Neural cell (in vitro differentiated cells): ENCODE measurements around the gene ZNF831.

Experiments used
- EP300 ChIP-seq: fragments of 450-650 bp; conservative IDR thresholded peaks from 2 replicates; pipeline ENCODE4 v1.6.1; 2014; ENCODE audit warnings: antibody characterized with exemption, mild to moderate bottlenecking, moderate library complexity; ENCODE audit not compliant: poor library complexity, severe bottlenecking
- EZH2 ChIP-seq: fragments of 200-600, 300-800 bp; shearing (Covaris generic), sonication (generic); IDR thresholded peaks from 2 replicates; pipeline ENCODE4 v1.6.1; 2014; ENCODE audit warnings: antibody characterized with exemption, low read length, borderline replicate concordance, mild to moderate bottlenecking; ENCODE audit not compliant: insufficient read depth, poor library complexity, severe bottlenecking
- POLR2AphosphoS5 ChIP-seq: IDR thresholded peaks from 2 replicates; pipeline ENCODE4 v1.6.1; 2012
- RAD21 ChIP-seq: fragments of 450-650 bp; conservative IDR thresholded peaks from 2 replicates; pipeline ENCODE4 v1.6.1; 2014; ENCODE audit warnings: antibody characterized with exemption, mild to moderate bottlenecking, moderate library complexity
- SMC3 ChIP-seq: fragments of 450-650 bp; conservative IDR thresholded peaks from 2 replicates; pipeline ENCODE4 v1.6.1; 2014; ENCODE audit warnings: antibody characterized with exemption, mild to moderate bottlenecking, moderate library complexity; ENCODE audit not compliant: poor library complexity
- TF ChIP-seq, protein P1 (sequence below): fragments of 450-650 bp; IDR thresholded peaks from 2 replicates; pipeline ENCODE4 v1.5.1; 2014; ENCODE audit warnings: antibody characterized with exemption, mild to moderate bottlenecking, moderate library complexity; ENCODE audit not compliant: poor library complexity, severe bottlenecking
- TF ChIP-seq, protein P2 (sequence below): IDR thresholded peaks from 2 replicates; pipeline ENCODE4 v1.6.1; 2012; ENCODE audit warnings: borderline replicate concordance

DNA sequence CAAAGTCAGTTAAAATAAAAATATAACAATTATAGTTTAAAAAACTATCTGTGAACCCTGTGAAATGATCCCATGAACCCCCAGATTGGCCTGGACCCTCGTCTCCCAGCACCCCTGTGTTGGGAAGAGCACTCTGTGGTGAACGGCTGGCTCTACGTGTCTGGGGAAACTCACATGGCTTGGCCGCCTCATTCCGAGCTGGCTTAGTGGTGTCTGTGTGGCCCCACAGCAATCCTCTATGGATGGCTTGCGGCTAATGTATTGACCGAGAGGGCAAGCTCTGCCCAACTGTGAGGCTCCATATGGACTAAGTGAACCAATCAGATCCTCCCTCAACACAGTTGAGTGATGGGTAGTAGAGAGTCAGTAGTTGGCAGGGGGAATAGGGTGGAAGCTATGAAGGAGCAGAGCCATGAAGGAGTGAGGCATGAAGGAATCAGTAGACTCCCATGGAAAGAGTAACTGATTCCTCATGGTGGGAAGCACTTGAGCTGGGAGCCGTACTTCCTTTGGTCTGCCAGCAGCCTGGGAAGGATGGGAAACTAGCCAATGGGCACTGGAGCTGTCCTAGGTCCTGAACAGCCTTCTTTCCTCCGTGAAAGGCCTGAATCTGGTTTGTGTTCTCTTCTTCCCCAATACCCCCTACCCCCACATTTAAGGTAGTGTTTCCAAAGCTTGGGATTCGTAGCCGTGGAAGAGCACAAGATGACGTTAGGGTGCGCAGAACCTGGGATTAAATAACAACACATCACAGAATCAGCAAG lies 21.6 kb upstream of the ZNF831 start:
- TF ChIP-seq, protein P1, sequence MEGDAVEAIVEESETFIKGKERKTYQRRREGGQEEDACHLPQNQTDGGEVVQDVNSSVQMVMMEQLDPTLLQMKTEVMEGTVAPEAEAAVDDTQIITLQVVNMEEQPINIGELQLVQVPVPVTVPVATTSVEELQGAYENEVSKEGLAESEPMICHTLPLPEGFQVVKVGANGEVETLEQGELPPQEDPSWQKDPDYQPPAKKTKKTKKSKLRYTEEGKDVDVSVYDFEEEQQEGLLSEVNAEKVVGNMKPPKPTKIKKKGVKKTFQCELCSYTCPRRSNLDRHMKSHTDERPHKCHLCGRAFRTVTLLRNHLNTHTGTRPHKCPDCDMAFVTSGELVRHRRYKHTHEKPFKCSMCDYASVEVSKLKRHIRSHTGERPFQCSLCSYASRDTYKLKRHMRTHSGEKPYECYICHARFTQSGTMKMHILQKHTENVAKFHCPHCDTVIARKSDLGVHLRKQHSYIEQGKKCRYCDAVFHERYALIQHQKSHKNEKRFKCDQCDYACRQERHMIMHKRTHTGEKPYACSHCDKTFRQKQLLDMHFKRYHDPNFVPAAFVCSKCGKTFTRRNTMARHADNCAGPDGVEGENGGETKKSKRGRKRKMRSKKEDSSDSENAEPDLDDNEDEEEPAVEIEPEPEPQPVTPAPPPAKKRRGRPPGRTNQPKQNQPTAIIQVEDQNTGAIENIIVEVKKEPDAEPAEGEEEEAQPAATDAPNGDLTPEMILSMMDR, result no peak
- no peak for TF ChIP-seq POLR2AphosphoS5
- TF ChIP-seq EZH2, result no peak
- TF ChIP-seq EP300, result no peak
- TF ChIP-seq, protein P2, sequence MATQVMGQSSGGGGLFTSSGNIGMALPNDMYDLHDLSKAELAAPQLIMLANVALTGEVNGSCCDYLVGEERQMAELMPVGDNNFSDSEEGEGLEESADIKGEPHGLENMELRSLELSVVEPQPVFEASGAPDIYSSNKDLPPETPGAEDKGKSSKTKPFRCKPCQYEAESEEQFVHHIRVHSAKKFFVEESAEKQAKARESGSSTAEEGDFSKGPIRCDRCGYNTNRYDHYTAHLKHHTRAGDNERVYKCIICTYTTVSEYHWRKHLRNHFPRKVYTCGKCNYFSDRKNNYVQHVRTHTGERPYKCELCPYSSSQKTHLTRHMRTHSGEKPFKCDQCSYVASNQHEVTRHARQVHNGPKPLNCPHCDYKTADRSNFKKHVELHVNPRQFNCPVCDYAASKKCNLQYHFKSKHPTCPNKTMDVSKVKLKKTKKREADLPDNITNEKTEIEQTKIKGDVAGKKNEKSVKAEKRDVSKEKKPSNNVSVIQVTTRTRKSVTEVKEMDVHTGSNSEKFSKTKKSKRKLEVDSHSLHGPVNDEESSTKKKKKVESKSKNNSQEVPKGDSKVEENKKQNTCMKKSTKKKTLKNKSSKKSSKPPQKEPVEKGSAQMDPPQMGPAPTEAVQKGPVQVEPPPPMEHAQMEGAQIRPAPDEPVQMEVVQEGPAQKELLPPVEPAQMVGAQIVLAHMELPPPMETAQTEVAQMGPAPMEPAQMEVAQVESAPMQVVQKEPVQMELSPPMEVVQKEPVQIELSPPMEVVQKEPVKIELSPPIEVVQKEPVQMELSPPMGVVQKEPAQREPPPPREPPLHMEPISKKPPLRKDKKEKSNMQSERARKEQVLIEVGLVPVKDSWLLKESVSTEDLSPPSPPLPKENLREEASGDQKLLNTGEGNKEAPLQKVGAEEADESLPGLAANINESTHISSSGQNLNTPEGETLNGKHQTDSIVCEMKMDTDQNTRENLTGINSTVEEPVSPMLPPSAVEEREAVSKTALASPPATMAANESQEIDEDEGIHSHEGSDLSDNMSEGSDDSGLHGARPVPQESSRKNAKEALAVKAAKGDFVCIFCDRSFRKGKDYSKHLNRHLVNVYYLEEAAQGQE, result no peak
- no peak for TF ChIP-seq SMC3
- no peak for TF ChIP-seq RAD21
